ENCODE results near the gene ATP9A. TPM values are rescaled to one million over a fixed set of nuclear protein-coding genes. Genes with fewer than 3 reads are reported as not detected.

The ATP9A gene
- polyA plus RNA-seq, 1 experiment, result 35.3 TPM

GRCh38 chr20:51595744-51596143 is 172.4 kb downstream of the ATP9A start:
- ChIA-PET POLR2A (interaction anchor here (1.5 kb wide), 1 partner anchor 210 kb away, joined by 5 read pairs; no protein-coding TSS in a partner anchor), CTCF (interaction anchor here (0.6 to 4.9 kb wide), 23 partner anchors 10 to 613 kb away, joined by 3 to 120 read pairs (median 6); no protein-coding TSS in a partner anchor)
- Histone ChIP-seq H3K9me3 (ENCODE audit: control insufficient read depth, insufficient read depth, low read length) (no peaks in the 10 kb centered on the region), H3K4me3 (ENCODE audit: low read depth, low read length) (no peak overlapping the region), H3K27me3 (ENCODE audit: control insufficient read depth, insufficient read depth, low read length) (no peaks in the 10 kb centered on the region), H3K27ac (ENCODE audit: low read depth, low read length) (no peak overlapping the region)
- no peak for TF ChIP-seq CTCF (IDR thresholded peaks at IDR 0.05; ENCODE audit: low read depth, low read length)
- DNase-seq (ENCODE audit: low read depth, low spot score), result no peak

- TF ChIP-seq CTCF (IDR thresholded peaks at IDR 0.05; ENCODE audit: low read depth, low read length), result peak; percentile 94
- CTCF ChIA-PET, result interaction anchor here (0.6 to 4.9 kb wide), 46 partner anchors 9 to 612 kb away, joined by 3 to 120 read pairs (median 4); no protein-coding TSS in a partner anchor
- POLR2A ChIA-PET, result interaction anchor here (1.5 kb wide), 1 partner anchor 210 kb away, joined by 5 read pairs; no protein-coding TSS in a partner anchor
Observed at GRCh38 chr20:51595058-51595532, 173.1 kb downstream of the ATP9A start.

GRCh38 chr20:51594236-51595057 is 173.7 kb downstream of the ATP9A start:
- POLR2A ChIA-PET, result interaction anchor here (1.5 kb wide), 1 partner anchor 209 kb away, joined by 5 read pairs; no protein-coding TSS in a partner anchor
- no peak for DNase-seq (ENCODE audit: low read depth, low spot score)
- Histone ChIP-seq H3K27ac (ENCODE audit: low read depth, low read length) (no peak overlapping the region), H3K27me3 (ENCODE audit: control insufficient read depth, insufficient read depth, low read length) (no peaks in the 10 kb centered on the region), H3K4me3 (ENCODE audit: low read depth, low read length) (no peak overlapping the region), H3K9me3 (ENCODE audit: control insufficient read depth, insufficient read depth, low read length) (no peaks in the 10 kb centered on the region)
- CTCF ChIA-PET, result interaction anchor here (0.6 to 4.9 kb wide), 44 partner anchors 8 to 612 kb away, joined by 3 to 120 read pairs (median 4); no protein-coding TSS in a partner anchor
- no peak for TF ChIP-seq CTCF (IDR thresholded peaks at IDR 0.05; ENCODE audit: low read depth, low read length)

More at GRCh38 chr20:51595058-51595532, 173.1 kb downstream of the ATP9A start:
- Histone ChIP-seq H3K9me3 (ENCODE audit: control insufficient read depth, insufficient read depth, low read length) (no peaks in the 10 kb centered on the region), H3K27me3 (ENCODE audit: control insufficient read depth, insufficient read depth, low read length) (no peaks in the 10 kb centered on the region), H3K27ac (ENCODE audit: low read depth, low read length) (no peak overlapping the region), H3K4me3 (ENCODE audit: low read depth, low read length) (no peak overlapping the region)
- peak; percentile 77 for DNase-seq (ENCODE audit: low read depth, low spot score)

GRCh38 chr20:51593584-51593983 is 174.6 kb downstream of the ATP9A start:
- no peaks in the 10 kb centered on the region for H3K9me3 ChIP-seq (ENCODE audit: control insufficient read depth, insufficient read depth, low read length)
- no peaks in the 10 kb centered on the region for H3K27me3 ChIP-seq (ENCODE audit: control insufficient read depth, insufficient read depth, low read length)
- no peak for TF ChIP-seq CTCF (IDR thresholded peaks at IDR 0.05; ENCODE audit: low read depth, low read length)
- ChIA-PET POLR2A (no interaction called here), CTCF (interaction anchor here (2.4 kb wide), 1 partner anchor 227 kb away, joined by 16 read pairs; no protein-coding TSS in a partner anchor)
- no peak for DNase-seq (ENCODE audit: low read depth, low spot score)
- no peak overlapping the region for H3K27ac ChIP-seq (ENCODE audit: low read depth, low read length)
- H3K4me3 ChIP-seq (ENCODE audit: low read depth, low read length), result no peak overlapping the region

- ChIA-PET CTCF (interaction anchor here (0.8 kb wide), 1 partner anchor 220 kb away, joined by 5 read pairs; no protein-coding TSS in a partner anchor), POLR2A (no interaction called here)
- H3K9me3 ChIP-seq (ENCODE audit: control insufficient read depth, insufficient read depth, low read length), result no peaks in the 10 kb centered on the region
- DNase-seq (ENCODE audit: low read depth, low spot score), result no peak
- TF ChIP-seq CTCF (IDR thresholded peaks at IDR 0.05; ENCODE audit: low read depth, low read length), result no peak
- H3K27ac ChIP-seq (ENCODE audit: low read depth, low read length), result no peak overlapping the region
- H3K27me3 ChIP-seq (ENCODE audit: control insufficient read depth, insufficient read depth, low read length), result no peaks in the 10 kb centered on the region
- H3K4me3 ChIP-seq (ENCODE audit: low read depth, low read length), result no peak overlapping the region
Observed at GRCh38 chr20:51592564-51592963, 175.6 kb downstream of the ATP9A start.

All from AG04450 (cell line).